Transverse colon (tissue), 3 donors: Measurements from ENCODE around the gene NAT16.

Experiments
- POLR2A ChIP-seq: fragments of 450-650 bp; IDR thresholded peaks from one replicate; pipeline ENCODE4 v1.6.1; 2016; ENCODE audit warnings: antibody characterized with exemption, mild to moderate bottlenecking, moderate library complexity
- TF ChIP-seq, protein P1 (sequence below), 5 experiments: fragments of 200-600 bp in 3 of 5; fragments of 450-650 bp in 2 of 5; sonication (generic) in 3 of 5; IDR thresholded peaks; 1 replicate in 2 of 5; 2 replicates in 3 of 5; pipeline ENCODE4 v1.5.1; 2016 to 2017; ENCODE audit warnings: antibody characterized with exemption in 5 of 5, inconsistent platforms in 3 of 5, mild to moderate bottlenecking in 2 of 5, moderate library complexity in 1 of 5

GRCh38 chr7:101216860-101217387 is 36.8 kb upstream of the NAT16 start:
- TF ChIP-seq, protein P1, sequence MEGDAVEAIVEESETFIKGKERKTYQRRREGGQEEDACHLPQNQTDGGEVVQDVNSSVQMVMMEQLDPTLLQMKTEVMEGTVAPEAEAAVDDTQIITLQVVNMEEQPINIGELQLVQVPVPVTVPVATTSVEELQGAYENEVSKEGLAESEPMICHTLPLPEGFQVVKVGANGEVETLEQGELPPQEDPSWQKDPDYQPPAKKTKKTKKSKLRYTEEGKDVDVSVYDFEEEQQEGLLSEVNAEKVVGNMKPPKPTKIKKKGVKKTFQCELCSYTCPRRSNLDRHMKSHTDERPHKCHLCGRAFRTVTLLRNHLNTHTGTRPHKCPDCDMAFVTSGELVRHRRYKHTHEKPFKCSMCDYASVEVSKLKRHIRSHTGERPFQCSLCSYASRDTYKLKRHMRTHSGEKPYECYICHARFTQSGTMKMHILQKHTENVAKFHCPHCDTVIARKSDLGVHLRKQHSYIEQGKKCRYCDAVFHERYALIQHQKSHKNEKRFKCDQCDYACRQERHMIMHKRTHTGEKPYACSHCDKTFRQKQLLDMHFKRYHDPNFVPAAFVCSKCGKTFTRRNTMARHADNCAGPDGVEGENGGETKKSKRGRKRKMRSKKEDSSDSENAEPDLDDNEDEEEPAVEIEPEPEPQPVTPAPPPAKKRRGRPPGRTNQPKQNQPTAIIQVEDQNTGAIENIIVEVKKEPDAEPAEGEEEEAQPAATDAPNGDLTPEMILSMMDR (IDR thresholded peaks at IDR 0.05), result no peak
- TF ChIP-seq POLR2A, result no peak
